Subcutaneous abdominal adipose tissue (tissue), 5 donors: Measurements from ENCODE around the gene TLX2.

Source experiments
- H3K27ac ChIP-seq: one replicate; pipeline ENCODE4 v1.7.0; 2013; ENCODE audit warnings: low read depth, mild to moderate bottlenecking, inconsistent platforms, low read length, moderate library complexity
- H3K27me3 ChIP-seq, 5 donors: one replicate each; pipeline ENCODE4 v1.7.0; 2013; ENCODE audit warnings: low read length in 5 of 5, inconsistent platforms in 1 of 5; ENCODE audit not compliant: control insufficient read depth in 5 of 5, insufficient read depth in 4 of 5
- H3K36me3 ChIP-seq, 5 donors: one replicate each; pipeline ENCODE4 v1.7.0; 2013; ENCODE audit warnings: low read length in 5 of 5; ENCODE audit not compliant: control insufficient read depth in 5 of 5, insufficient read depth in 5 of 5
- H3K4me1 ChIP-seq, 5 donors: one replicate each; pipeline ENCODE4 v1.7.0; 2013; ENCODE audit warnings: low read length in 5 of 5, mild to moderate bottlenecking in 3 of 5, moderate library complexity in 1 of 5; ENCODE audit not compliant: control insufficient read depth in 5 of 5, insufficient read depth in 5 of 5
- H3K4me3 ChIP-seq, 5 donors: one replicate each; pipeline ENCODE4 v1.7.0; 2013; ENCODE audit warnings: low read length in 5 of 5, low read depth in 1 of 5
- H3K9ac ChIP-seq, 5 donors: one replicate each; pipeline ENCODE4 v1.7.0; 2013; ENCODE audit warnings: low read length in 5 of 5, mild to moderate bottlenecking in 4 of 5, moderate library complexity in 3 of 5
- H3K9me3 ChIP-seq, 5 donors: one replicate each; pipeline ENCODE4 v1.7.0; 2013; ENCODE audit warnings: low read length in 5 of 5; ENCODE audit not compliant: control insufficient read depth in 5 of 5
- donor health status: healthy.
- donor health status: healthy.
- donor health status: healthy.
- donor health status: healthy.
- donor health status: healthy.

Gene TLX2

GRCh38 chr2:74502147-74502719, 12.0 kb upstream of the TLX2 start:
- H3K4me3 ChIP-seq, result peak overlapping the region; percentile 81 to 87 (median 84)
- H3K9ac ChIP-seq, result peak overlapping the region; percentile 48 to 90 (median 84)
- H3K4me1 ChIP-seq, result peaks cover 6 to 78% (median 75%) of the 10 kb centered on the region in 5 donors
- H3K27me3 ChIP-seq, result peaks cover 31 to 50% (median 34%) of the 10 kb centered on the region in 5 donors
- H3K27ac ChIP-seq, result peak overlapping the region; percentile 88
- H3K9me3 ChIP-seq, result no peaks in the 10 kb centered on the region
- H3K36me3 ChIP-seq, result peaks cover 0 to 14% (median 11%) of the 10 kb centered on the region in 5 donors

- Histone ChIP-seq H3K4me1 (peaks cover 6 to 74% (median 73%) of the 10 kb centered on the region in 5 donors), H3K4me3 (peak overlapping the region; percentile 81 to 87 (median 84)), H3K27ac (peak overlapping the region; percentile 88), H3K9me3 (no peaks in the 10 kb centered on the region), H3K9ac (peak overlapping the region; percentile 48 to 90 (median 84)), H3K36me3 (peaks cover 0 to 14% (median 11%) of the 10 kb centered on the region in 5 donors), H3K27me3 (peaks cover 25 to 43% (median 29%) of the 10 kb centered on the region in 5 donors)
Observed at GRCh38 chr2:74502720-74503505, 11.3 kb upstream of the TLX2 start.

GRCh38 chr2:74503506-74504475, 10.5 kb upstream of the TLX2 start:
- Histone ChIP-seq H3K9me3 (no peaks in the 10 kb centered on the region), H3K4me3 (peak overlapping the region; percentile 74 to 87 (median 83)), H3K27ac (peak overlapping the region; percentile 88), H3K27me3 (peaks cover 16 to 34% (median 20%) of the 10 kb centered on the region in 5 donors), H3K4me1 (peaks cover 6 to 71% (median 69%) of the 10 kb centered on the region in 5 donors), H3K9ac (peak overlapping the region; percentile 48 to 90 (median 84)), H3K36me3 (peaks cover 0 to 14% (median 11%) of the 10 kb centered on the region in 5 donors)

GRCh38 chr2:74504591-74504990, 9.7 kb upstream of the TLX2 start:
- peak overlapping the region in 1 of 5 donors; percentile 84 for H3K9ac ChIP-seq
- peak overlapping the region in 4 of 5 donors; percentile 74 to 87 (median 82) for H3K4me3 ChIP-seq
- peaks cover 0 to 14% (median 11%) of the 10 kb centered on the region in 5 donors for H3K36me3 ChIP-seq
- H3K27me3 ChIP-seq, result peaks cover 9 to 26% (median 13%) of the 10 kb centered on the region in 5 donors
- H3K9me3 ChIP-seq, result no peaks in the 10 kb centered on the region
- peaks cover 6 to 63% (median 61%) of the 10 kb centered on the region in 5 donors for H3K4me1 ChIP-seq
- no peak overlapping the region for H3K27ac ChIP-seq

GRCh38 chr2:74505448-74506246, 8.6 kb upstream of the TLX2 start:
- Histone ChIP-seq H3K9ac (peak overlapping the region in 1 of 5 donors; percentile 43), H3K4me3 (peak overlapping the region; percentile 6 to 38 (median 27)), H3K9me3 (no peaks in the 10 kb centered on the region), H3K27me3 (peaks cover under 1 to 19% (median 9%) of the 10 kb centered on the region in 5 donors), H3K27ac (peak overlapping the region; percentile 30), H3K36me3 (peaks cover 0 to 14% (median 11%) of the 10 kb centered on the region in 5 donors), H3K4me1 (peaks cover 6 to 60% (median 58%) of the 10 kb centered on the region in 5 donors)

GRCh38 chr2:74507145-74507925, 6.9 kb upstream of the TLX2 start, which contains the start of gene PCGF1:
TSS of gene PCGF1 (minus strand) at chr2:74507695. CDS start at chr2:74507668, 27 bp downstream.
- Histone ChIP-seq H3K4me1 (peaks cover 6 to 55% (median 53%) of the 10 kb centered on the region in 5 donors), H3K4me3 (peak within 1 kb of the TSS; percentile 82 to 100 (median 99)), H3K36me3 (peaks cover 0 to 14% (median 11%) of the 10 kb centered on the region in 5 donors), H3K27me3 (peaks cover 6 to 22% (median 17%) of the 10 kb centered on the region in 5 donors), H3K9me3 (no peaks in the 10 kb centered on the region), H3K27ac (peak within 1 kb of the TSS; percentile 94), H3K9ac (peak within 1 kb of the TSS; percentile 83 to 96 (median 94))

- H3K36me3 ChIP-seq, result peaks cover 0 to 14% (median 11%) of the 10 kb centered on the region in 5 donors
- H3K4me3 ChIP-seq, result peak overlapping the region; percentile 82 to 100 (median 99)
- H3K9ac ChIP-seq, result peak overlapping the region in 4 of 5 donors; percentile 83 to 96 (median 94)
- peak overlapping the region; percentile 94 for H3K27ac ChIP-seq
- peaks cover 6 to 48% (median 47%) of the 10 kb centered on the region in 5 donors for H3K4me1 ChIP-seq
- peaks cover 12 to 27% (median 22%) of the 10 kb centered on the region in 5 donors for H3K27me3 ChIP-seq
- H3K9me3 ChIP-seq, result no peaks in the 10 kb centered on the region
Observed at GRCh38 chr2:74507926-74508520, 6.2 kb upstream of the TLX2 start.

- H3K9ac ChIP-seq, result no peak overlapping the region
- no peaks in the 10 kb centered on the region for H3K9me3 ChIP-seq
- H3K4me1 ChIP-seq, result peaks cover 5 to 42% (median 35%) of the 10 kb centered on the region in 5 donors
- H3K4me3 ChIP-seq, result no peak overlapping the region
- H3K36me3 ChIP-seq, result peaks cover 0 to 8% (median 7%) of the 10 kb centered on the region in 5 donors
- no peak overlapping the region for H3K27ac ChIP-seq
- H3K27me3 ChIP-seq, result peaks cover 33 to 49% (median 42%) of the 10 kb centered on the region in 5 donors
Observed at GRCh38 chr2:74510272-74510671, 4.0 kb upstream of the TLX2 start.
